Type B pancreatic cell (in vitro differentiated cells): Measurements from ENCODE around the gene MCEE. TPM values are rescaled to one million over a fixed set of nuclear protein-coding genes. Genes with fewer than 3 reads are reported as not detected.

Experiments used
- DNase-seq: peaks from one replicate; pipeline ENCODE4 v3.0.0; 2021; ENCODE audit warnings: mixed read lengths; ENCODE audit not compliant: unreplicated experiment; ENCODE audit errors: extremely low spot score
- H3K27ac Mint-ChIP-seq: 2 replicates; pipeline ENCODE4 v1.8.0; 2021; ENCODE audit warnings: mild to moderate bottlenecking, mixed read lengths
- H3K27me3 Mint-ChIP-seq: 2 replicates; pipeline ENCODE4 v1.8.0; 2021; ENCODE audit warnings: mixed read lengths
- H3K36me3 Mint-ChIP-seq: 2 replicates; pipeline ENCODE4 v1.8.0; 2021; ENCODE audit warnings: mixed read lengths
- H3K4me1 Mint-ChIP-seq: one replicate; pipeline ENCODE4 v1.8.0; 2021; ENCODE audit warnings: mixed read lengths; ENCODE audit not compliant: unreplicated experiment
- H3K4me3 Mint-ChIP-seq: 2 replicates; pipeline ENCODE4 v1.8.0; 2021; ENCODE audit warnings: mild to moderate bottlenecking, mixed read lengths
- H3K9me3 Mint-ChIP-seq: 2 replicates; pipeline ENCODE4 v1.8.0; 2021; ENCODE audit warnings: mixed read lengths
- CTCF ChIP-seq: fragments of 200-600 bp; sonication (generic); conservative IDR thresholded peaks from 2 replicates; pipeline ENCODE4 v1.5.0; 2021; ENCODE audit warnings: antibody characterized with exemption, mild to moderate bottlenecking
- total RNA-seq: library from RNA; stranded (reverse); gene quantifications from 2 replicates; pipeline ENCODE4 v1.2.1, GENCODE V29; 2021; ENCODE audit warnings: low replicate concordance

The MCEE gene
- total RNA-seq, 1 donor from 2014 or later, result 16.5 TPM

- H3K36me3 Mint-ChIP-seq, result peaks cover 20% of the 10 kb centered on the region
- no peak for DNase-seq
- peaks cover 34% of the 10 kb centered on the region for H3K4me1 Mint-ChIP-seq
- H3K4me3 Mint-ChIP-seq, result peak overlapping the region; percentile 100
- H3K9me3 Mint-ChIP-seq, result no peaks in the 10 kb centered on the region
- TF ChIP-seq CTCF, result peak; percentile 57
- H3K27ac Mint-ChIP-seq, result peak overlapping the region; percentile 24
- peaks cover 3% of the 10 kb centered on the region for H3K27me3 Mint-ChIP-seq
Measured at GRCh38 chr2:71070294-71071093, 59.5 kb downstream of the MCEE start.

GRCh38 chr2:71069376-71069775, 60.7 kb downstream of the MCEE start:
- H3K36me3 Mint-ChIP-seq, result peaks cover 20% of the 10 kb centered on the region
- peak overlapping the region; percentile 100 for H3K4me3 Mint-ChIP-seq
- TF ChIP-seq CTCF, result no peak
- H3K4me1 Mint-ChIP-seq, result peaks cover 41% of the 10 kb centered on the region
- peak overlapping the region; percentile 99 for H3K27ac Mint-ChIP-seq
- no peak for DNase-seq
- H3K9me3 Mint-ChIP-seq, result no peaks in the 10 kb centered on the region
- H3K27me3 Mint-ChIP-seq, result peaks cover 3% of the 10 kb centered on the region

GRCh38 chr2:71068218-71069035, 61.6 kb downstream of the MCEE start, which contains the start of gene NAGK:
Gene NAGK, plus strand, starts transcription at chr2:71068648. Its CDS starts 36 bp downstream, at chr2:71068684.
- peak within 1 kb of the TSS; percentile 99 for H3K27ac Mint-ChIP-seq
- H3K27me3 Mint-ChIP-seq, result peaks cover 3% of the 10 kb centered on the region
- no peaks in the 10 kb centered on the region for H3K9me3 Mint-ChIP-seq

GRCh38 chr2:71067567-71068217, 62.3 kb downstream of the MCEE start:
- Mint-ChIP-seq H3K27ac (peak overlapping the region; percentile 99), H3K4me3 (peak overlapping the region; percentile 100), H3K27me3 (peaks cover 6% of the 10 kb centered on the region), H3K9me3 (no peaks in the 10 kb centered on the region), H3K4me1 (peaks cover 42% of the 10 kb centered on the region), H3K36me3 (peaks cover 10% of the 10 kb centered on the region)
- no peak for TF ChIP-seq CTCF
- DNase-seq, result no peak

More at GRCh38 chr2:71068218-71069035, 61.6 kb downstream of the MCEE start, which contains the start of gene NAGK:
- TF ChIP-seq CTCF, result no peak
- H3K4me3 Mint-ChIP-seq, result peak within 1 kb of the TSS; percentile 100
- H3K4me1 Mint-ChIP-seq, result peaks cover 42% of the 10 kb centered on the region
- H3K36me3 Mint-ChIP-seq, result peaks cover 11% of the 10 kb centered on the region
- DNase-seq, result peak; percentile 97

GRCh38 chr2:71066856-71067255, 63.2 kb downstream of the MCEE start:
- no peak for DNase-seq
- no peak for TF ChIP-seq CTCF
- H3K4me1 Mint-ChIP-seq, result peaks cover 39% of the 10 kb centered on the region
- H3K4me3 Mint-ChIP-seq, result peak overlapping the region; percentile 75
- peak overlapping the region; percentile 99 for H3K27ac Mint-ChIP-seq
- H3K36me3 Mint-ChIP-seq, result peaks cover 7% of the 10 kb centered on the region
- H3K9me3 Mint-ChIP-seq, result no peaks in the 10 kb centered on the region
- H3K27me3 Mint-ChIP-seq, result peaks cover 6% of the 10 kb centered on the region
